Measurements from ENCODE around the gene ACVRL1.

Gene ACVRL1

GRCh38 chr12:51917746-51918453, 10.6 kb downstream of the ACVRL1 start:
- no peak for DNase-seq

DNA sequence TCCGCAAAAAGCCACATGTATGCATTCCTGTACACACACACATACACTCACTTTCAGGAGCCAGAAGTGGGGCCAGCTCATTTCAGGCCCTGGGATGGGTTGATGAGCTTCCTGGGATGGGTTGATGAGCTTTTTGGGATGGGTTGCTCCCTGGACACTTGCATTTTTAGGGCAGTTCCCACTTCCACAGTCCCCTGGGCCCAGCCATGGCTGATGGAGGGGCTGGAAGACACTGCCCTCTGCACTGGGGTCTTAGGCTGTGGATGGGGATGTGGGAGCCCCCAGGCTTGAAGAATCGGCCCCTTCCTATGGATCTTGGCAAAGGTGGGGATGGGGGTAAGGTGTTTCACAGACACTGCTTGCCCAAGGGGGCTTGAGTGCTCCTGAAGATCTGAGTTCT, 12.7 kb downstream of the ACVRL1 start:
- peak; percentile 38 for DNase-seq

DNA sequence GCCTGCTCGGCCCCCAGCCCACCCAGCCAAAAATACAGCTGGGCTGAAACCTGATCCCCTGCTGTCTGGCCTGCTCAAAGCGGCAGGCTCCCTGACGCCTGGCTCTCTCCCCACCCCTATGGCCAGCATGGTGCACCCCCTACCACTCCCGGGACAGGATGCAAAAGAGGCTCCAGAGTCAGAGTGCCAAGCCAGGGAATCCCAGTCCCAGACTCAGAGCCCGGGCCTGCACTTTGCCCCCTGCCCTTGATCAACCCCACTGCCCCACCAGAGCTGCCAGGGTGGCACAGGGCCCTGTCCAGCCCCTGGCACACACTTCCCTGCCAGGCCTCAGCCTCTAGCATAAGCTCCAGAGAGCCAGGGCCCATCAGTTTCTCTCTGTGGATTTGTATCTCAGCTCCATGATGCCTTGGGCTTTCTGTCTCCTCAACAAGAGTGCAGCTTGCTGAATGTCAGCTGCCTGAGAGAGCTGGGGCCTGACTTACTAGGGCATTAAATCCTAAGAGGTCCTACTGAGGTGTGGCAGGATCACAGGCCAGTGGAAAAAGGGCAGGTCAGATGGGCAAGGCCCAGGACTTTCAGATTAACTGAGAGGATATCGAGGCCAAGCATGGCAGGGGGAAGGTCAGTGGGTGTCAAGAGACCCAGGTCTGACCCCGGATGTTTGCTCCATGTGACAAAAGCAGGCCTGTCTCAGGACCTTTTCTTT, 13.9 kb downstream of the ACVRL1 start:
- peak; percentile 64 for DNase-seq

GRCh38 chr12:51922146-51922545, 14.8 kb downstream of the ACVRL1 start:
- peak; percentile 50 for DNase-seq

DNA sequence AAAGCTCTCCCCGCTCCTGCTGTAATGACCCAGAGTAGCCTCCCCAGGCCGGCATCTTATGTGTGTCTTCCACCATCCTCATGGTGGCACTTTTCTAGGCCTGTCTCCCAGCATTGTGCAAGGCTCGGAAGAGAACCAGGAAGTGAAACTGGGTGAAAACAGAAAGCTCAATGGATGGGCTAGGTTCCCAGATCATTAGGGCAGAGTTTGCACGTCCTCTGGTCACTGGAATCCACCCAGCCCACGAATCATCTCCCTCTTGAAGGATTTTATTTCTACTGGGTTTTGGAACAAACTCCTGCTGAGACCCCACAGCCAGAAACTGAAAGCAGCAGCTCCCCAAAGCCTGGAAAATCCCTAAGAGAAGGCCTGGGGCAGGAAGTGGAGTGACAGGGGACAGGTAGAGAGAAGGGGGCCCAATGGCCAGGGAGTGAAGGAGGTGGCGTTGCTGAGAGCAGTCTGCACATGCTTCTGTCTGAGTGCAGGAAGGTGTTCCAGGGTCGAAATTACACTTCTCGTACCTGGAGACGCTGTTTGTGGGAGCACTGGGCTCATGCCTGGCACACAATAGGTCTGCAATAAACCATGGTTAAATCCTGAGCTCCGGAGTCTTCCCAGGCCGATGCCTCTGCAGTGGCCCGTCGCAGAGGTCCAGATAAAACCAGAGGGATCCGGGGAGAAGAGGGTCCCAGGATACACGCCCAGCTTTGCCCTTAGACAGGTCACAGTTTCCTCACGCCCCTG, 15.6 kb downstream of the ACVRL1 start:
- no peak for DNase-seq

DNA sequence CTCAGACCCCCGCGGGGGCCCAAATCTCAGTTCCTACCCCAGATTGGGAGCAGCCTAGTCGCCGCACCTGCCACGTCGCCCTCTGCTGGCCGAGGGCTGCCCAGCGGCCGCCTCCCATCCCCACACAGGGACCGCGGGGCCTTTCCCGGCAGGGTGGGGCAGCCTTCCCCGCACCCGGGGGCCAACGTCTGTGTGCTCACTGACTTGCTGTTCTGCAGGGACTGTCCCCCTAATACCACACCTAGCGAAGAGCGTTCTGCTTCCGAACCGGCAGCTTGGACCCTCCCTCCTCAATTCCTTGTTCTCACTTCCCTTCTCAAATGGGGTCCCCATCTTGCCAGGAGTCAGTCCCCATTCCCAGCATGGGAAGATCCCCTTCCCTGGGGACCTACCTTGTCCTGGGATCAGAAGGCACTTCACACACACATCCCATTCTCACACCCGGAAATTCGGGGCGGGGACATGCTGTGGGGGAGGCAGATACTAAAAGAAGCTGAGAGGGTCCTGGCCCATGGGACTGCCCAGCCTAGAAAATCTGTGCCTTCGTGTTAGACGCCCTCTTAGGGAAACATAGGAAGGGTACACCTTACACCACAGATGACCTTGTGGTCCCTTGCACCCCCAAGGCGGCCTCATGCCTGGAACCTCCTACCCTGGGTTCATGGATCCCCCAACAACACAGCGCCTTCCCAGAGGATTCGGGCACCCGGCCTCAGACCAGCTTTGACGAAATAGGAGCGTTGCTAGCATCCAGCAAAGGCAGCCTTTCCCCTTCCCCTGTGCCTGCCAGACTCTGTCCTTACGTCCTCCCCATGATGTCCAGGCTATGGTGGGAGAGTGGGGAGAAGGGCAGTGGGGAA, 16.4 kb downstream of the ACVRL1 start:
- DNase-seq = peak; percentile 62

DNA sequence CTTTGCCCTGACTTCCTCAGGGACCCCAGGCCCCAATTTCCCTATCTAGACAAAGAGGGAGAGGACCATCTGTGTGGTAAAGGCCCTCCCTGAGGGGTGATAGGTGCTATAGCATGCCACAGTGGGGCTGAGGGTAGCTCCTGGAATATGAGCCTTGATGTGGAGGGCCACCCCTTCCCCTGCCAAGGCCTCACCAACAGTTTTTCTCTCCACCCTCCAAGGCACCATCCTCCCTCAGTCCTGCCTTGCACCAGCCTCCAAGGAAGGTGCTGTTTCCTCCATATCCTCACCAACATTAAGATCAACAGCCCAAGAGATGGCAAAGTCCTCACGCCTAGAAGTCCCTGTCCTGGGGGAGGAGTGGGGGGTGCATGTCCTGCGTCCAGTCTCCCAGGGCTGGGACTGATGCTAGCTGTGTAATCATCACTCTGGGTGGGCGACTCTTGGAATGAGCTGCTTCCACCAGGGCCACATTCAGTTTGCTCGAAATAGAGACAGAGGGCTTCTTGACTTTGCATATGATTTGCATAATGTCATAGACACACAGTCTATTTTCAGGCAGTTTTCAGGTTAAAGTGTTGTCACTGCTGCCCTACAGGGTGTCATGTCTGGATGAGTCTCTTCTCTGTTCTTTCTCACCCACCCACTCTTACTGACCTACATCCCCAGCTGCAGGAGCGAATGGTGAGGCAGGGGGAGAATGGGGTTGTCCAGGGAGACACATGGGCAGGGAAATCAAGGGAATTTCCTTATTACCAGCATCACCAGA, 17.4 kb downstream of the ACVRL1 start:
- DNase-seq = peak; percentile 51

DNA sequence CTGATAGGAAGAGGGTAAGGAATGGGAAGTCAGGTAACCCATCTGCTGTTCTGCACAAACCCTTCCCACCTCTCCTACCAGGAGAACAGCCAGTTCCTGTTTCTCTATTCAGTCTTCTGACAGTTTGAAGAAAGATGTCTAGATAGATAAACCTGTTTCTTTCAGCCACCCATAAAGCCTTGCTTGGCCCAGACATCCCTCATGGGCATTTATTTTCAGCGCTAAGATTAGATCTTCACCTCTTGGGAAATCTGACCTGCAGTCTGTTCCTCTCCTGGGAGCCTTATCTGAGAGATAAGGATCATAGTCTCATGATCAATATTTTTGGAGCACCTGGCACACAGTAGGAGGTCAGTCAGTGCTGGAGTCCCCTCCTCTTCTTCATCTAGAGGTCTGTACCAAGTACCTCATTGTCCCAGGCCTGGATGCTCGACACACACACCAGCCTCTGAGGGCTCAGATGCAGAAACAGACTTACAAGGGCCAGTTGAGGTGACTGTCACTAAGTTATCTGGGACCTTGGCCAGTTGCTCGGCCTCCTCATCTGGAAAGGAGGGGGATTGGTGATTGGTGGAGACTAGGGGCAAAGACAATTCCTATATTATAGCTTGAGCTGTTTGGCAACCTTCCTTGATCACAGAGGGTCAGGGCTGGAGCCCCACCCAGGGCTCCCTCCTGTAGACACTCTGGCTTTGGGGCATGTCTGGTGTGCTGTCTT, 18.2 kb downstream of the ACVRL1 start:
- DNase-seq = peak; percentile 80

DNA sequence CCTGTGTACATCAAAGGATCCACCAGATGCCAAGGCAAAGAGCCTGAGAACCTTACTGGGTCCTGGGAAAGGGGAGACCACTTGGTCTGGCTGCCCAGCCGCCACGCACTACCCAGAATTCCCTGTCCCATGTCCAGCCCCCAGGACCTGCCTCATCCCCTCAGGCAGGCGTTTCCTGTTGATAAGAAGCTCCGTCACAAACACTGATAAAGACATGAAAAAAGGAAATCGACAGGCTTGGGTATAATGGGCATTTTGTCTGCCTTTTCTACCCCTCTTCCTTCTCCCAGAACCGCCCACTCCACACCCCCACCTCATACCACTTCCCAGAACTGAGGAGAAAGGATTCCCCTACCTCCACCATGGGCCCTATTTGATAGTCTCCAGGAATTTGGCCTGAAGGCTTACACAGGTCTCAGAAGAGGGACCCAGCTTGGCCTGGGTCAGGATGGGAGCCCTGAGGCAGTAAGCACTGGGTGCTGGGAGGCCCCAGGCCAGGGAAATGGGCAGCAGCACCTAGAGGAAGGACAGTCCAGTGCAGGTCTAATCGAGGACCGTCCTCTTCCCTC, 18.8 kb downstream of the ACVRL1 start:
- DNase-seq = peak; percentile 69

DNA sequence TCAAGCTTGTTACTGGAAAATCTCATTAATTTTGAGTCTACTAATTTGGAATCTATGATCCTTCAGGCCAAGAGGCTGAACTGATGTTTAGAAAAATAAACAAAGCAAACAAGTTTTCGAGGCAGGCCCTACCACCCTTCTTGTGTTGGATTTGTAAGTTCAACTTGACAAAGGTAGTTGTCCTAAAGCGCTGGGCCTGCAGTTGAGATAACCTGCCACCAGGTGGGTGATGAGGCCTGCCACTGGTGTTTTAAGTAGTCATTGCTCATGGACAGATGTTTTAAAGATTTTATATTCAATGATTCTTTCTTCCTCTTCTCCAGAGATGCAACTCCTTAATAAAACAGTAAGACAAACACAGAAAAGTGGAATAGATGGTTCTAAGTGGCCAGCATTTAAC, 19.4 kb downstream of the ACVRL1 start:
- DNase-seq = peak; percentile 78

GRCh38 chr12:51932218-51933076, 25.1 kb downstream of the ACVRL1 start:
- no peak for DNase-seq

- DNase-seq = no peak
Measured at GRCh38 chr12:51934080-51934479, 26.8 kb downstream of the ACVRL1 start.

DNA sequence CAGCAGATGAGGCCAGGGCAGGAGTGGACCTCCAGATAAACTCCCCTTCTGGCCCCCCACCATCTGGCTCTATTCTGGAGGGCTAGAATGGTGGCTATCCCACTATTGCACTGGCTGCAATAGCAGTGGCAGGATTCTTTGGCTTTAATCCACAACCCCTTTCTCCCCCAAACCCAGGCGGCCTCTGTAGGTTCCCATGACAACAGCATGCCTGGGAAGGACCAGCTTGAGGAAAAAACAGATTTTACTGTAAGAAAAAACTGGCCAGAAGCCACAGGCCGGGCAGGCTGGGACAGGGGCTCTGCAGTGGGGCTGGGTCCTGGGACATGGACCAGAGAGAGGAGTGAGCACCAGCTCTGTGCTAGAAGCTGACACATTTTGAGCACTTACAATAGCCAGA, 30.6 kb downstream of the ACVRL1 start:
- no peak for DNase-seq

- peak; percentile 45 for DNase-seq
Measured at GRCh38 chr12:51938726-51939125, 31.4 kb downstream of the ACVRL1 start.

DNA sequence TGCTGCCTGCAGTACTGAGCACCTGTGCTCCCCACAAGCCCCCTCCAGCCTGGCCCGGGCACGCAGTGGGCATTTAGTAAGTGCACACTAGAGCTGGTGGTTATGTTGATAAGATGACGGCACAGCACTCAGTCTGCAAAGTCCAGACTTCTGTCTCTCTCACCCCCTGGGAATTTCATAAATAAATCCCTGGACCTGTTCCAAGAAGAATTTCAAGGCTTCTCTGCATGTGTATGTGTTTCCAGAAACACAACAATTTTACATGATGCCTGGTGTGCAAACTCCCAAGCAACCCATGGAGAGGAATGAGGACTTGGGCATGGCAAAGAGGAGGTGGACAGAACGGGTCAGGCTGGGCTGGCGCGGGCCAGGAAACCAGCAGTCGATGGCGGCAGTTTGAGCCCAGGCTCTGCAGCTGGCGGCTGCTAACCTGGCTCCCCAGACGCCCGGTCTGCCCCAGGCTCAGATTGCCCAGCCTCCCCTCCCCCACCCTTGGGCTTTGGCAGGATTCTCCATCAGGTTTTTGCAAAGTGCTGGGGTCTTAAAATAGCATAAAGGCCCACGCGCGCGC, 33.8 kb downstream of the ACVRL1 start:
- peak; percentile 43 for DNase-seq

GRCh38 chr12:51941604-51942003, 34.3 kb downstream of the ACVRL1 start:
- DNase-seq = peak; percentile 43

DNA sequence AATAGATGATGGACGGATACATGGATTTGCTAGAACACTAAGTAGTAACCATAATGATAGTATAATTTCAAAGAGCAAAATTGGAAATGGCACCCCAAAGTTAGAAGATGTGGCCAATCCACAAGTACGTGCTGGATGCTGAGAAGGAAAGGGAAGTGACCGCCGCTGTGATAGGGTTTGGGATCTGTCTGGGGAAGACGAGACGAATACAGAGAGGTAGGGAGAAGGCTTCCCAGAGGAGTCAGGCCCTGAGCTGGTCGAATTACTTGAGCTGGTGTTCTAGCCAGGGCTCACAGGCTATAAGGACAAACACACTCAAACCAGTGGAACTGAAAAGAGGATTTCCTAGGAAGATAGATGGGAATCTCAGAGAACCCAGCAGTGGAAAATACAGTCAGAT, 34.8 kb downstream of the ACVRL1 start:
- DNase-seq = no peak

DNA sequence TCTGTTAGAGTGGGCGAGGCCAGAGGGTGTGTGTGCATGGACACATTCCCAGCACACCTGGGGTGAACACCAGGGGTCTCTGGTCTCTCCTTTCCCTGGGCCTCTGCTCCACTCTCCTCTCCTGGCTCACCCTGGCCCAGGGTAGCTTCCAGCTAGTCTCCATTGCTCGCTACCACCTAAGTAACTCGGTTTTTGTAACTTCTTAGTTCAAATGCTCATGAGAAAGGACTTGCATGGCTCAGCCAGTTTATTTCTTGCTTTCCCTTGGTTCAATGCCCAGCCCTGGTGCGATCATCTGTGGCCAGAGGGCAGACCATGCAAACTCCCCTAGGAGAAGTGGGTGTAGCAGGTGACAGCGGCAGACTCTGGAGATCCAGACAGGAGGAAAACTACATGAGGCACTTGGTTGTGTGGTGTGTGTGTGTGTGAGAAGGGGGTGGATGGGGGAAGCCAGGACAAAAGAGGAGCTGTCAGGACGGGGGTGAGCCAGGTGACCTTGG, 35.2 kb downstream of the ACVRL1 start:
- peak; percentile 47 for DNase-seq

DNA sequence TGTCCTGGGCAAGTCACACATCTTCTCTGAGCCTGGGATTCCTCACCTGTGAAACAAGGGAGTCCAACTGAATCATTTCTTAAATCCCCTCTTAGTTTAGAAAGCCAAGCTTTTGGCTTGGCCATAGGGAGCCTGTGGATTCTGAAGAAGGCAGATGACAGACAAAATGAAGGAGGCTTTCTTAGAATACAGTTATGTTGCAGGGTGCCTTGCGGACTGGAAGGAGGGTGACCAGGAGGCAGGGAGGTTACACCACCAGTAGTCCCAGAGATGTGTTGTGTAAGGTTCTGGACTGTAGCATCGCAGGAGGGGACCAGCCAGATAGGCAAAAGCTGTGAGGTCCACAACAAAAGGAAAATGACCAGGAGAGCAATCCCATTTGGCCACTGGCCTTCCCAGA, 36.0 kb downstream of the ACVRL1 start:
- DNase-seq = peak; percentile 24
